Kidney (tissue), 14 donors: ENCODE data around the gene GMPR2. TPM values are rescaled to one million over a fixed set of nuclear protein-coding genes. Genes with fewer than 3 reads are reported as not detected.
"Not testable (repeated sequence)": the region's sequence is repeated elsewhere in the genome, so short reads cannot be mapped to it uniquely, and the experiment has no call there.

Experiments
- DNase-seq, 5 donors: peaks; one replicate each; pipeline ENCODE4 v3.0.0-alpha.2; 2013 to 2020
- FAIRE-seq: peaks from 2 replicates; lab custom pipeline; 2012; peaks lifted over from hg19 to GRCh38; lab: Jason Lieb, UNC
- H3K27ac ChIP-seq, 2 donors: one replicate each; pipeline ENCODE4 v1.7.0; 2013; ENCODE audit warnings: low read depth in 2 of 2, low read length in 2 of 2, inconsistent platforms in 1 of 2
- H3K27me3 ChIP-seq: one replicate; pipeline ENCODE4 v1.7.1; 2013; ENCODE audit warnings: low read length, inconsistent platforms; ENCODE audit not compliant: control insufficient read depth, insufficient read depth
- H3K36me3 ChIP-seq, 3 donors: one replicate each; pipeline versions ENCODE4 v1.7.0 to v1.7.1; 2013; ENCODE audit warnings: low read length in 3 of 3, control low read depth in 1 of 3, inconsistent platforms in 1 of 3; ENCODE audit not compliant: insufficient read depth in 3 of 3, control insufficient read depth in 2 of 3
- H3K4me1 ChIP-seq, 3 donors: one replicate each; pipeline versions ENCODE4 v1.7.0 to v1.7.1; 2013; ENCODE audit warnings: low read length in 3 of 3, inconsistent platforms in 1 of 3, low read depth in 1 of 3; ENCODE audit not compliant: control insufficient read depth in 2 of 3, insufficient read depth in 2 of 3
- H3K4me3 ChIP-seq, 3 donors: one replicate each; pipeline versions ENCODE4 v1.7.0 to v1.8.1; 2013; ENCODE audit warnings: low read length in 3 of 3, control low read depth in 1 of 3, inconsistent platforms in 1 of 3
- H3K9ac ChIP-seq, 3 donors: one replicate each; pipeline versions ENCODE4 v1.7.0 to v1.7.1; 2013; ENCODE audit warnings: low read length in 3 of 3, control low read depth in 1 of 3, inconsistent platforms in 1 of 3
- H3K9me3 ChIP-seq, 3 donors: one replicate each; pipeline versions ENCODE4 v1.7.0 to v1.7.1; 2013; ENCODE audit warnings: low read length in 3 of 3, control low read depth in 1 of 3, inconsistent platforms in 1 of 3; ENCODE audit not compliant: control insufficient read depth in 2 of 3, insufficient read depth in 1 of 3
- intact Hi-C: fragments of 100-400 bp; cut with DNase I; formaldehyde crosslinking; loops from one replicate; pipeline ENCODE4 v1.11.1; 2022
- polyA plus RNA-seq: library from polyadenylated mRNA; stranded (reverse); fragments of 350-450 nt; fragmentation: Illumina TruSeq; extraction: RNeasy Lipid Tissue Mini Kit (QIAGEN cat#74804); gene quantifications from one replicate; pipeline ENCODE4 v1.2.3, GENCODE V29; 2014; ENCODE audit warnings: low read depth, low replicate concordance; ENCODE audit not compliant: insufficient read depth
- total RNA-seq: library from RNA; stranded (reverse); fragmentation: NEBNext Ultra II Directional; extraction: Animal tissue kit (Norgen Biotek cat#: 25700); gene quantifications from one replicate; pipeline ENCODE4 v1.2.1, GENCODE V29; 2021
- TF ChIP-seq, protein P1 (sequence below): IDR thresholded peaks from 3 replicates; pipeline ENCODE4 v1.5.1; 2012; ENCODE audit warnings: mild to moderate bottlenecking, moderate library complexity, borderline replicate concordance; ENCODE audit not compliant: insufficient read depth; ENCODE audit errors: extremely low read depth
- donor health status: control.
- donor health status: control.
- donor health status: control.
- donor health status: control.
- donor health status: control.
- donor health status: DM: yes; HTN: yes; CAD: no.
- donor health status: Normal renal cell carcinoma (clear cell type).

GMPR2 gene
- total and polyA plus RNA-seq, 2 donors from 2014 or later, result 75.0 to 92.5 TPM

DNA sequence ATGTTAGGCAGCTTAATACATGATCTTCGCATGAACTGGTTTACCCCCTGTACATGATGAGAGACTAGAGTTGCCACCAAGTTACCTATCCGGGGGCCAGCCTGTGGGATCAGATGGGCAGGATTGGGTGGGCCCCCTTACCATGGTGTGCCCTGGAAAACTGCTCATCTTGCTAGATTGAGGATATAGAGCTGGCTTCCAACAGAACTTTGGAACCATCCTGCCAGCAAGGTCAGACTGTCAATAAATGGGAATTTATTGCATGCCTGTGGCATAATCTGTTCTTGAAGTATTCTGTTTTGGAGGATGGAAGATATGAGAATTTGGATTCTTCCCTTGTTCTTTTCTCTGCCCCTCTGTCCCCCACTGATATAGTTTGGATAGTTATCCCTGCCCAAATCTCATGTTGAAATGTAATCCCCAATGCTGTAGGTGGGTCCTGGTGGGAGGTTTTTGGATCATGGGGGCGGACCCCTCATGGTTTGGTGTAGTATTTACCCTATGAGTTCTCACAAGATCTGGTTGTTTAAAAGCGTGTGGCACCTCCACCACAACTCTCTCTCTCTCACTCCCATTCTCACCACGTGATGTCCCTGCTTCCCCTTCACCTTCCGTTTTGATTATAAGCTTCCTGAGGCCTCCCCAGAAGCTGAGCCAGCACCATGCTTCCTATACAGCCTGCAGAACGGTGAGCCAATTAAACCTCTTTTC, 33.8 kb upstream of the GMPR2 start:
- no peak for DNase-seq
- Histone ChIP-seq H3K9me3 (no peaks in the 10 kb centered on the region), H3K9ac (no peak overlapping the region), H3K4me3 (no peak overlapping the region), H3K36me3 (peaks cover 0 to 4% (median 3%) of the 10 kb centered on the region in 3 donors), H3K27ac (no peak overlapping the region), H3K27me3 (no peaks in the 10 kb centered on the region), H3K4me1 (peaks cover 0 to 13% (median 11%) of the 10 kb centered on the region in 3 donors)
- TF ChIP-seq, protein P1, sequence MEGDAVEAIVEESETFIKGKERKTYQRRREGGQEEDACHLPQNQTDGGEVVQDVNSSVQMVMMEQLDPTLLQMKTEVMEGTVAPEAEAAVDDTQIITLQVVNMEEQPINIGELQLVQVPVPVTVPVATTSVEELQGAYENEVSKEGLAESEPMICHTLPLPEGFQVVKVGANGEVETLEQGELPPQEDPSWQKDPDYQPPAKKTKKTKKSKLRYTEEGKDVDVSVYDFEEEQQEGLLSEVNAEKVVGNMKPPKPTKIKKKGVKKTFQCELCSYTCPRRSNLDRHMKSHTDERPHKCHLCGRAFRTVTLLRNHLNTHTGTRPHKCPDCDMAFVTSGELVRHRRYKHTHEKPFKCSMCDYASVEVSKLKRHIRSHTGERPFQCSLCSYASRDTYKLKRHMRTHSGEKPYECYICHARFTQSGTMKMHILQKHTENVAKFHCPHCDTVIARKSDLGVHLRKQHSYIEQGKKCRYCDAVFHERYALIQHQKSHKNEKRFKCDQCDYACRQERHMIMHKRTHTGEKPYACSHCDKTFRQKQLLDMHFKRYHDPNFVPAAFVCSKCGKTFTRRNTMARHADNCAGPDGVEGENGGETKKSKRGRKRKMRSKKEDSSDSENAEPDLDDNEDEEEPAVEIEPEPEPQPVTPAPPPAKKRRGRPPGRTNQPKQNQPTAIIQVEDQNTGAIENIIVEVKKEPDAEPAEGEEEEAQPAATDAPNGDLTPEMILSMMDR, result no peak
- intact Hi-C loops, result no loop called here
- no peak for FAIRE-seq

DNA sequence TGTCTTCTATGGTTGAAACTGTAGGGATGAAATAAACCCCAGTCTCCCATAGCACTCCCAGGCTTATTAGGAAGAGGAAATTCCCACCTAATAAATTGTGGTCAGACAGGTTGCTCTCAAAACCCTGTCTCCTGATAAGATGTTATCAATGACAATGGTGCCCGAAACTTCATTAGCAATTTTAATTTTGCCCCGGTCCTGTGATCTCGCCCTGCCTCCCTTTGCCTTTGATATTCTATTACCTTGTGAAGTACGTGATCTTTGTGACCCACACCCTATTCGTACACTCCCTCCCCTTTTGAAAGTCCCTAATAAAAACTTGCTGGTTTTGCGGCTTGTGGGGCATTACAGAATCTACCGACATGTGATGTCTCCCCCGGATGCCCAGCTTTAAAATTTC, 30.2 kb upstream of the GMPR2 start:
- peaks cover 0 to 20% (median 19%) of the 10 kb centered on the region in 3 donors for H3K36me3 ChIP-seq
- H3K4me1 ChIP-seq, intact Hi-C loops, H3K9ac ChIP-seq, H3K9me3 ChIP-seq, H3K27ac ChIP-seq, H3K27me3 ChIP-seq, H3K4me3 ChIP-seq, DNase-seq, FAIRE-seq: not testable (repeated sequence)

DNA sequence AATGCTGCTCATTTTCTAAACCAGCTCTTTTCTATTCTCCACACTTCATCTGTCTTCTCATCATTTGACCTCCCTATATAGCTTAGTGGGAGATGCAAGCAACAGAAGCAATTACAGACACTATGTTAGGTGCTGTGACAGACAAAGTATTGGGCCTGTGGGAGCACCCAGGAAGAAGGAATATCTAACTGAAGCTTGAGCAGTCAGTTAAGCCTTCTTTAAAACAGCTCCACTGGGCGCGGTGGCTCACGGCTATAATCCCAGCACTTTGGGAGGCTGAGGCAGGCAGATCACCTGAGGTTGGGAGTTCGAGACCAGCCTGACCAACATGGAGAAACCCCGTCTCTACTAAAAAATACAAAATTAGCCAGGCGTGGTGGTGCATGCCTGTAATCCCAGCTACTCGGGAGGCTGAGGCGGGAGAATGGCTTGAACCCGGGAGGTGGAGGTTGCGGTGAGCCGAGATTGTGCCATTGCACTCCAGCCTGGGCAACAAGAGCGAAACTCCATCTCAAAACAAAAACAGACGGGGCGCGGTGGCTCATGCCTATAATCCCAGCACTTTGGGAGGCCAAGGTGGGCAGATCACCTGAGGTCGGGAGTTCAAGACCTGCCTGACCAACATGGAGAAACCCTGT, 29.4 kb upstream of the GMPR2 start:
- H3K4me3 ChIP-seq, H3K4me1 ChIP-seq, H3K27me3 ChIP-seq, FAIRE-seq, H3K9ac ChIP-seq, intact Hi-C loops, H3K27ac ChIP-seq, H3K9me3 ChIP-seq, DNase-seq: not testable (repeated sequence)
- peaks cover 5 to 24% (median 23%) of the 10 kb centered on the region in 3 donors for H3K36me3 ChIP-seq

DNA sequence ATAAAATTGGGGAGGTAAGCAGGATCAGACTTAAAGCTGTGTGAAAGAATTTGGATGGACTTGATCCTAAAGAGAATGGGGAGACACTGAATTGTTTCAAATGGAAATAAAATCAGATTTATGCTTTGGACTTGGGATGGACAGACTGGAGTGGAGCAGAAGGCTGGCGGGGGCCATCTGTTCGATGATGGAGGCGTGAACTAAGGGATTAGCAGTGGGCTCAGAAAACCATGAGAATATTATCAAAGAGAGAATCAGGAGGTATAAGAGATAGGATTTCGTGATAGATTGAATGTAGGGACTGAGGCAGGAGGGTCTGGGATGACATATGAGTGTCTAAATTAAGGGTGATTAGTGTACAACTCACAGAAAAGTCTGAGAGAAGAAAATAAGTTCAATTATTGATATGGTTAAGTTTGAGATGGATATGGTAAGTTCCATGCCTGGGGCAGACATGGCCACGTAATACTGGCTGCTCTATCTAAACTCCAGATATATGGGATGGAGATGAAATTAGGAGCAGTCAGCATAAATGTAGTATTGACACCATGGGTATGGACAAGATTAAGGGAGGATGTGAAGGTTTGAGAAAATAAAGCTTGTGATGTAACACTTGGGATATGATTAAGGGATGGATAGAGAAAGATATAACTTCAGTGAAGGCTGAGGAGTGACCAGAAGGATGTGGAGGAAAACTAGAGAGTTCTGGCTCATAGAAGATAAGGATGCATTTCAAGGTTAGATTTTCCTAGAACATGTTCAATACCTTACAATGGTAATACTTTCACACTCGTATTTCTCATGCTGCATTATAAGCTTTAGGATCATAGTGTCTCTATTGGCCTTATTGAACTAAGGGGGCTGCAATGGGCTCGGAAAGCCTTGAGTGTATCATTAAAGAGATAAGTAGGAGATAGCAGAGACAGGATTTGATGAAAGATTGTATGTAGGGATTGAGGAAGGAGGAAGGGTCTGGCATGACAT, 28.3 kb upstream of the GMPR2 start:
- FAIRE-seq, result no peak

More for the DNA sequence above, 28.3 kb upstream of the GMPR2 start:
- Histone ChIP-seq H3K27me3 (no peaks in the 10 kb centered on the region), H3K36me3 (peaks cover 5 to 30% (median 26%) of the 10 kb centered on the region in 3 donors), H3K27ac (no peak overlapping the region), H3K9me3 (no peaks in the 10 kb centered on the region), H3K9ac (no peak overlapping the region), H3K4me1 (no peaks in the 10 kb centered on the region), H3K4me3 (no peak overlapping the region)
- TF ChIP-seq, protein P1, result no peak
- intact Hi-C loops, result no loop called here
- DNase-seq, result no peak
